ENCODE results near the gene TTN. TPM values are rescaled to one million over a fixed set of nuclear protein-coding genes. Genes with fewer than 3 reads are reported as not detected.

Gene TTN
- total RNA-seq, 4 donors from 2014 or later: 9.3 to 59.8 (median 29.4) TPM

DNA sequence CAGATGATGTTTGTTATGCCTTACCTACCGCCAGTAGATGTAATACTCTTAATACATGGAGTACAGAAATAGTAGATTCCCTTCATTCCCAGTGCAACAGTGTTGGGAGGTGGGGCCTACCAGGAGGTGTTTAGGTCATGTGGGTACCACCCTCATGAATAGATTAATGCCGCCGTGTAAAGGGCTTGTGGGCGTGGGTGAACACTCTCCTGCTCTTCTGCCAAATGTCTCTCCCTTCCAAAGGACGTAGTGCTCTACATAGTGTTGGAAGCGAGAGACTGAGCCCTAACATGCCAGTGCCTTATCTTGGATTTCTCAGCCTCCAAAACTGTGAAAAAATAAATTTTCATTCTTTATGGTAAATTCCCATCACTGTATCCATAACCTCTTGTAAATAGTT, 296.8 kb downstream of the TTN start:
- no peak for TF ChIP-seq CTCF (IDR thresholded peaks at IDR 0.05; ENCODE audit: low read depth)

GRCh38 chr2:178508646-178509045, 298.6 kb downstream of the TTN start:
- TF ChIP-seq CTCF (IDR thresholded peaks at IDR 0.05; ENCODE audit: low read depth): no peak

DNA sequence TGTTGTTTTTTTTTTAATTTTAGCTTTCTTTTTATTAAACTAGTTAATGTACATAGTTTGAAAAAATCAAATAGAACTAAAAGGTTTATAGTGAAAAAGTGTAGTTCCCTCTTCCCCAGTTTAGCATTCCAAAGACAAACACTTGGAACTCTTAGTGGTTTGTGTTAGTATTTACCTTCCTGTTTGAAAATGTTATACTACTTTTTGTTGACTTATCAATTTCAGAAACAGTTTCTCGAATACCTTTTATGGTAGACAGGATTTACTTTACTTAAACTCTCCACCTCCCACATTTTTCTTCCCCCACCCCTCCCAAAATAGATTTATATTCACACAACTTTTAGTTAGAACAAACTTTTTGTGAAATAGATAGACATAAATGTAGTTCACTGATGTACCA, 300.3 kb downstream of the TTN start:
- no peak for TF ChIP-seq CTCF (IDR thresholded peaks at IDR 0.05; ENCODE audit: low read depth)

GRCh38 chr2:178506524-178506923, 300.7 kb downstream of the TTN start:
- no peak for TF ChIP-seq CTCF (IDR thresholded peaks at IDR 0.05; ENCODE audit: low read depth)

- TF ChIP-seq CTCF (IDR thresholded peaks at IDR 0.05; ENCODE audit: low read depth): no peak
Measured at GRCh38 chr2:178506101-178506500, 301.1 kb downstream of the TTN start.

GRCh38 chr2:178502751-178503150, 304.5 kb downstream of the TTN start:
- no peak for TF ChIP-seq CTCF (IDR thresholded peaks at IDR 0.05; ENCODE audit: low read depth)

GRCh38 chr2:178499640-178500039, 307.6 kb downstream of the TTN start:
- TF ChIP-seq CTCF (IDR thresholded peaks at IDR 0.05; ENCODE audit: low read depth): no peak
